ENCODE measurements around the gene RAB31.

- no peak for TF ChIP-seq CTCF (IDR thresholded peaks at IDR 0.05; ENCODE audit: poor library complexity)
- TF ChIP-seq EZH2 (IDR thresholded peaks at IDR 0.05; ENCODE audit: borderline replicate concordance) = no peak
Measured at GRCh38 chr18:9766740-9767139, 58.6 kb downstream of the RAB31 start.
